Activated CD4-positive, alpha-beta T cell treated with anti-CD3 and anti-CD28 coated beads for 1 hour (primary cell): ENCODE measurements around the gene CACNA1C.

Experiments
- DNase-seq: peaks from one replicate; pipeline ENCODE4 v3.0.0-alpha.2; 2020

CACNA1C gene

DNA sequence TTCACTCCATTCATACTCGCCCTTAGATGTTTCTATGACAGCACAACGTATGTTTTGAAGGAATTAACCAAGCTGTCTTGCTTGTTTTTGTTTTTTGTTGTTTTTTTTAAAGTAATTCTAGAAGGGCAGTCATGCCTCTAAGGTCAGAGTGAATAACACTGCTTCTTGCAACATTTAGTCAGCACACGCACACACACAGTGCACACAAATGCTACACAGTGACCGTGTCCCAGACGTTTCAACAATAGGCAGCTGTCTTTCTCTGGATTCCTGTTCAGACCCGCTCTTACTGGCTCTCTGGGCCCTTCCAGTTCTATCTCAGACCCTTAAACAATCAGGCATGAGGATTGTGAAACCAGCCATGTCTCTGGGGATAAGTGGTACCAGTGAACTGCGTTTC, 391.0 kb downstream of the CACNA1C start:
- no peak for DNase-seq

- no peak for DNase-seq
These were observed 393.2 kb downstream of the CACNA1C start for GRCh38 chr12:2445968-2446367.

GRCh38 chr12:2447861-2448260, 395.1 kb downstream of the CACNA1C start:
- DNase-seq, result no peak

GRCh38 chr12:2449586-2449985, 396.8 kb downstream of the CACNA1C start:
- no peak for DNase-seq

- no peak for DNase-seq
These were observed 397.8 kb downstream of the CACNA1C start for GRCh38 chr12:2450553-2450952.

DNA sequence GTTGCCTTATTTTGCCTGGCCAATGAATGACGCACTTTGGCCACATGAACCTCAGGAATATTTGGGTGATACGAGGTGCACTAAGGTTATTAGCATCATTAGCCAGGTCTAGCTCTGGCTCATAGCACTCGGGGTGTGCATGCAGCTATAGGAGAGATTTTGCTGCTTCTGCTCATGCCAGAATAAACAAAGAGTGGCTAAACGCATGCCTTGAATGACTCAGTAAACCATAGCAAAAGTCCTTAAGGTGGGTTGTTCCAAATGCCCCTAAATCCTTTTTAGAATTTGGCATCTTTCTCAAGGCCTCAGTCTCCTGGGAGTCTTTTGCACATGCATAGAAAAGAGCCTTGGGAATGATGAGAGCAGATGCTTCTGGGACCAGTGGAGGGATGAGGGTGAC, 398.2 kb downstream of the CACNA1C start:
- DNase-seq, result no peak

DNA sequence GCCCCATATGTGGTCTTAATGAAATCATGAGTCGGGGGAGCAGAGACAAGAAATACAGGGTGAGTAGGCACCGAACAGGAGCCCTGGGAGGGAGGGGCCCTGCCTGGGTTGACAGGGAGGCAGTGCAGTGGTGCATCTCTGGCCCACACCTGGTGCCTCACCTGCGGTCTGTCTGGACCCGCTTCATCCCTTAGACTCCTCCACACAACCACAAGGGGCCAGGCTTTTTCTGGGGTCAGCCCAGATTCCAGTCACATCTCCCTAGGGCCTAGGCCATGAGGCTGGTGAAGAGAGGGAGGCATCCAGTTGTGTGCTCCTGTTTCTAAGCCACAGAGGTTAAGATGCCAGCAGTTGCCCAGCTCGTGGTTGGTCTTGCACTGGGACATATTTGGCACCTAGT, 398.7 kb downstream of the CACNA1C start:
- DNase-seq, result no peak

- DNase-seq, result no peak
These were observed 400.4 kb downstream of the CACNA1C start for GRCh38 chr12:2453076-2453760.

DNA sequence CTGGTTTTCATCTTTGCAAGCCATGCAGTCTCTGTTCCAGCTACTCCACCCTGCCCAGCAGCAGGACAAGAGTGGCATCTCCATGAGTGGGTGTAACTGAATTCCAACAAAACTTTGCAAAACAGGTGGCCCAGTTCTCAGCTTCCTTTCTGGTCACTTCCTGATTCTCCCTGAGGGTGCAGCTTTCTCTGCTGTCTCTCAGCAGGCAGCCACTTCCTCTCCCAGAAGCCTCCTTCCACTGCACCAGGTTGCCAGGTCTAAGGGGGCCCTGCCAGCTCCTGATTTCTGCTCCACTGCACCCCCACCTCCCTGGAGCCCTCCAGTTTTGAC, 400.9 kb downstream of the CACNA1C start:
- DNase-seq, result no peak

DNA sequence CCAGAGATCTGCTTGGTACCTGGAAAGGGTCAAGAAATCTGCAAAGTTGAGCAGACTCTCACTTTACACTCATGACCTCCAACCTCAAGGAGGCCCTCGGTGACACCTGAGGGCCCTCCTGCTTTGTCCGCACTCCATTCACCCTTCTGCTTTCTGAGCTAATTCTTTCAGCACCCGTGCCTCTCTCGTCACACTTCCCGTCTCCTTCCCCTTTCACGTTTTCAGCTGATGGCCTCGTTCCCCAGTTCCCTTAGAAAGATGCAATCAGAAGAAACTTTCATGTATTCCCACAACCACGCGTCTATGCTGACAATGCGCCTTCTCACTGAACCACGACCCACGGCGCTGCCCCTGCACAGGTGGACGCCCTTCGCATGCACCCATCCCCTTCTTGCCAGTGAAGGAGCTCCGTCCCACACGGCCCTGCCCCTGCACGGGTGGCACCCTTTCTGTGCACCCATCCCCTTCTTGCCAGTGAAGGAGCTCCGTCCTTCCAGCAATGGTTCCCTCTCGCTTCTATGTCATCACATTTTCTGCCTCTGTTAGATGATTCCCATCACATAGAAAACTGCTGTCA, 401.9 kb downstream of the CACNA1C start:
- DNase-seq, result no peak

DNA sequence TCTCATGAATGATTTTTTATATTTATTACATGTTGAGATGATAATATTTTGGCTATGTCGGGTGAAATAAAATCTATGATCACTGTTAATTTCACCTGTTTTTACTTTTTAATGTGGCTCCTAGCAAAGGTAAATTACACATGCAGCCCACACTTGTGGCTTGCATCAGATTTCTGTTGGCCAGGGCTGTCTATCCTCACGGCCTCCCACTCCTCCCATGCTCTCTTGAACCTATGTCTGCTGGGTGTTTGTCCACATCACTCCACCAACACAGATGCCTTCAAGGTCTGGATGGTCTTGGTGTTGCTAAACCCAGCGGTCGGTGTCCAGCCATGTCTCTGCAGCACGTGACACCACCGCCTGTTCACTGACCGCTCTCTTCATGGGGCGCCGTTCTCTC, 402.6 kb downstream of the CACNA1C start:
- DNase-seq, result no peak

- no peak for DNase-seq
These were observed 403.5 kb downstream of the CACNA1C start for GRCh38 chr12:2456122-2456812.

DNA sequence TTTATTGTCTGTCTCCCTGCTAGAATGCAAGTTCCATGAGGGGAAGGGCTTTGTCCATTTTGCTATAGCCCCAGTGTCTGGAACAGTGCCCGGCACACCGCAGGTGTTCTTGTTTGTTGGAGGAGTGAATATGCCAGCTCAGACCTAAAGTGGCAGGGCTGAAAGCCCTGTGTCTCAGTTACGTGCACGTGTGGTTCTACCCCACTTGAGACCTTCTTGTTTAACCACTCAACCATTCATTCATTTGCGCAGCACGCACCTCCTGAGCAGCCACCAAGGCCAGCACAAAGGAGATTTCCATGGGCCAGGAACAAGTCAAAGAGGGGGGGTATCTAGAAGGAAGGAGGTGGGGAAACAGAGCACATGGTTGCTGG, 404.0 kb downstream of the CACNA1C start:
- DNase-seq, result no peak

- no peak for DNase-seq
These were observed 404.6 kb downstream of the CACNA1C start for GRCh38 chr12:2457215-2457932.

- DNase-seq, result no peak
These were observed 405.2 kb downstream of the CACNA1C start for GRCh38 chr12:2457933-2458414.

DNA sequence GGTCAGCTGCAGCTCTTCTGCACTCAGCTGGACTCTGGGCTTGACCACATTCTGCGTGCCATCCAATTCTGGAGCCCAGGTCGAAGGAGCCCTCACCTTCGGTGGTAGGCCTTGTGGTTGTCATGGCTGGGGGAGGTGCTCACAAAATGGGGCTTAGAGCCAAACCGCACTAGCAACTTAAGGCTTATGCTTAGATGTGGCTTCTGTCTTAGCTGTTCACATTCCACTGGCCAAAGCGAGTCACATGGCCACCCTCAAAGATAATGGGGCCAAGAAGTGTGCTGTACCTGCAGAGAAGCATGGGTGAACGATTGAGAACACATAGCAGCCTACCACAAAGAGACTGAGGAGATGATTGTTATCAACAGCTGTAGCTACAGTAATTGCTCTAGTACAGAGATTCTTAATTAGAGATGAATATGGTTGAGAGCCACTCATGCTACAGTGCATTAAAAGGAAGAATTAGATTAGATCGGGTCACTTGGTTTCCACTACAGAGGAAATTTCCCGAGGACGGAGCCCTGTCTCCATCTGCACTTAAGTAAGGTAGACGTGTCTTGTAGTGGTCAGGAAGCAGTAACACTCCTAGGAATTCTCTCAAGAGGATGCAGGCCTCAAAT, 407.4 kb downstream of the CACNA1C start:
- no peak for DNase-seq

GRCh38 chr12:2461046-2461445, 408.3 kb downstream of the CACNA1C start:
- no peak for DNase-seq

GRCh38 chr12:2461645-2462044, 408.9 kb downstream of the CACNA1C start:
- DNase-seq, result no peak

- no peak for DNase-seq
These were observed 409.3 kb downstream of the CACNA1C start for GRCh38 chr12:2462087-2462486.

DNA sequence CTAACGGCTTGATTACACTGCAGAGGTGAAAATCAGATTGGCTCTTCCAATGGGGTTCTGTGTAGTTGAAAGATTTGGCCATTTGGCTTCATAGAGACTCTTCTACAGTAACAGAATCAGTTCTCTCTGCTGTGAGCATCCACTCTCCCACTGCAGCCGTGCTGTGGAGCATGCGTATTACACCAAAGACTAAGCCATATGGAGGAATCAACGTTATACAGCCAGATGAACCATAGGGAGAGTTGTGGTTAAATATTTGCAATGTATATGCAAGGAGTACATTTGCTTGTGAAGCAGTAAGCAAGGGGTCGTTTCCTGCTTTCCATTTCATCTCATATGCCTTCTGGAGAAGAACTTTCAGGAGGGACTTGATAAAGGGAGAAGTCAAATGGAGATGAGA, 410.9 kb downstream of the CACNA1C start:
- no peak for DNase-seq

- no peak for DNase-seq
These were observed 412.9 kb downstream of the CACNA1C start for GRCh38 chr12:2465681-2466080.

GRCh38 chr12:2466211-2466610, 413.4 kb downstream of the CACNA1C start:
- DNase-seq, result no peak

DNA sequence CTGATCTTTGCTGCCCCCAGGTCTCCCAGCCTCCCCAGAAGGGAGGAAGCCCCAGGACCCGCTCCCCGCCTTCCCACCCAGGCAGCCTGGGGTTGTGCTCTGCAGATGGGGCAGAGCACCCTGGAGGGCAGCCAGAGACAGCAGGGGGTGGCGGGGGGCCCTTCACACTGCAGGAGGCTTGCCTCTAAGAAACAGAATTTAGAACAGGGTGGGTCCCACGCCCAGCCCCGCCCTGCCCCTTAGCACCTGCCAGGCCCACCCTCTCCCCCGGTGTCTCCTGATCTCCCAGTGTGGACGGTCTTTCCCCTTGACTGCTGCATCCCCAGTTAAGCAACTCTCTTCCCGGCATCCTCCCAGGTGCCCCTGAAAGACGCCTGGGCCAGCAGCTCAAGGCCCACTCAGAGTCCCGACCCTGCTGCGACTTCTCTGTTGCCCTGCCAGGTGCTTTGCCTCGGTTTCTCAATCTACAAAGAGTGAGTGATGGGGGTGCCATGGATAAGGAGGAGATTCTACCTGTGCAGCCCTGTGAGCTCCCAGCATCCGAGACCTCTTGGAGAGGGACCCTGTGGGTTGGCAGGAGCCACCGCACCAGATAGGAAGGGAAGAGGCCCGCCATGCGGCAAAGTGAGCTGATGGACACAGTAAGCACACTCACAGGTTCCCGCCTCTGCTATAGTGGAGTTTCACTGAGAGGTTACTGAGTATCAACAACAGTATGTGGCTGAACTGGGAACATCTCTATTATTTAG, 414.8 kb downstream of the CACNA1C start:
- DNase-seq, result no peak
